Fibroblast of pulmonary artery (primary cell): ENCODE data around the gene GTF3C1.

Experiments
- DNase-seq: peaks from one replicate; pipeline ENCODE4 v3.0.0-alpha.2; 2010; ENCODE audit warnings: low read depth
- H3K4me3 ChIP-seq: replicated peaks from 2 replicates; pipeline ENCODE4 v1.5.1; 2011; ENCODE audit warnings: low read depth, mild to moderate bottlenecking, control low read depth, low read length, moderate library complexity
- TF ChIP-seq, protein P1 (sequence below): IDR thresholded peaks from 2 replicates; pipeline ENCODE4 v1.5.1; 2011; ENCODE audit warnings: mild to moderate bottlenecking, control low read depth, low read length, inconsistent platforms; ENCODE audit errors: missing control alignments

Gene GTF3C1

GRCh38 chr16:27528294-27528693 lies 21.4 kb downstream of the GTF3C1 start:
- TF ChIP-seq, protein P1, sequence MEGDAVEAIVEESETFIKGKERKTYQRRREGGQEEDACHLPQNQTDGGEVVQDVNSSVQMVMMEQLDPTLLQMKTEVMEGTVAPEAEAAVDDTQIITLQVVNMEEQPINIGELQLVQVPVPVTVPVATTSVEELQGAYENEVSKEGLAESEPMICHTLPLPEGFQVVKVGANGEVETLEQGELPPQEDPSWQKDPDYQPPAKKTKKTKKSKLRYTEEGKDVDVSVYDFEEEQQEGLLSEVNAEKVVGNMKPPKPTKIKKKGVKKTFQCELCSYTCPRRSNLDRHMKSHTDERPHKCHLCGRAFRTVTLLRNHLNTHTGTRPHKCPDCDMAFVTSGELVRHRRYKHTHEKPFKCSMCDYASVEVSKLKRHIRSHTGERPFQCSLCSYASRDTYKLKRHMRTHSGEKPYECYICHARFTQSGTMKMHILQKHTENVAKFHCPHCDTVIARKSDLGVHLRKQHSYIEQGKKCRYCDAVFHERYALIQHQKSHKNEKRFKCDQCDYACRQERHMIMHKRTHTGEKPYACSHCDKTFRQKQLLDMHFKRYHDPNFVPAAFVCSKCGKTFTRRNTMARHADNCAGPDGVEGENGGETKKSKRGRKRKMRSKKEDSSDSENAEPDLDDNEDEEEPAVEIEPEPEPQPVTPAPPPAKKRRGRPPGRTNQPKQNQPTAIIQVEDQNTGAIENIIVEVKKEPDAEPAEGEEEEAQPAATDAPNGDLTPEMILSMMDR: no peak

DNA sequence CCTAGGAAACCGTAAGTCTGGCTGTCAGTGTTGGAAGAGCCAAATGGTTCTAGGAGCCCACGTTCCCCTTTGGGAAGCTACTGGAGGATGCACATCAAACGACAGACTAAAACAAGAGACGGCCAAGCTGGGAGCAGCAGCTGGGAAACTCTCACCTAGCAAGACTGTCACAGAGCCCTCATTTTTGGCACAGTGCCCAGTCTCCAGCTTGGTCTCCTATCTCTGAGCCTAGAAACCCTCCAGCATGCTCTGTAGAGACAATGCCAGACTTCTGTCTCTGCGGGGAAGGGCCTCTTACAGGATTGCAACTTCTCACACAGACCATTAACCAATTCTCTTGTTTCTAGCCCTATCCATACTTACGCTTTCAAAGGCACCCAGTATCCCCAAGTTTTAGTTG lies 23.5 kb downstream of the GTF3C1 start:
- TF ChIP-seq, protein P1: no peak
- no peak overlapping the region for H3K4me3 ChIP-seq
- no peak for DNase-seq

More at GRCh38 chr16:27528294-27528693, 21.4 kb downstream of the GTF3C1 start:
- no peak for DNase-seq
- no peak overlapping the region for H3K4me3 ChIP-seq

GRCh38 chr16:27522173-27522707 lies 27.5 kb downstream of the GTF3C1 start:
- no peak for DNase-seq
- no peak overlapping the region for H3K4me3 ChIP-seq
- TF ChIP-seq, protein P1: no peak

GRCh38 chr16:27520982-27521673 lies 28.6 kb downstream of the GTF3C1 start:
- no peak overlapping the region for H3K4me3 ChIP-seq
- TF ChIP-seq, protein P1: no peak
- peak; percentile 91 for DNase-seq

DNA sequence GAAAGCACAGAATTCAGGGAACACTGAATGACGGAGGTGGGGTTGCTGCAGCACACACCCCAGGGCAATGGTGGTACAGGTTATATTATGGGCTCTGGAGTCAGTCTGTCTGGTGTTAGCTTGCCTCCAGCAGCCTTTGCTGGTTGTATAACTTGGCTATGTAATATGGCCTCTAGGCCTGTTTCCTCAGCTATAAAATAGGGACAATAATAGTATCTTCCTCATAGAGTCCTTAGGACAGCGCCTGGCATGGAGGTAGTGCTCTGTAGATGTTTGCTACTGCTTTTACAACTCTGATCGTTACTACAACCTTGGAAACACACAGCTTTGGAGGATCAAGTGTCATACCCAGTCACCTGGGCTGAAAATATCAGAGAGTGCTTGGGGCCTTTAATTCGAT lies 31.5 kb downstream of the GTF3C1 start:
- H3K4me3 ChIP-seq: no peak overlapping the region
- DNase-seq: no peak
- TF ChIP-seq, protein P1: no peak

- H3K4me3 ChIP-seq: no peak overlapping the region
- TF ChIP-seq, protein P1: no peak
- DNase-seq: no peak
Observed at GRCh38 chr16:27517664-27518063, 32.0 kb downstream of the GTF3C1 start.

DNA sequence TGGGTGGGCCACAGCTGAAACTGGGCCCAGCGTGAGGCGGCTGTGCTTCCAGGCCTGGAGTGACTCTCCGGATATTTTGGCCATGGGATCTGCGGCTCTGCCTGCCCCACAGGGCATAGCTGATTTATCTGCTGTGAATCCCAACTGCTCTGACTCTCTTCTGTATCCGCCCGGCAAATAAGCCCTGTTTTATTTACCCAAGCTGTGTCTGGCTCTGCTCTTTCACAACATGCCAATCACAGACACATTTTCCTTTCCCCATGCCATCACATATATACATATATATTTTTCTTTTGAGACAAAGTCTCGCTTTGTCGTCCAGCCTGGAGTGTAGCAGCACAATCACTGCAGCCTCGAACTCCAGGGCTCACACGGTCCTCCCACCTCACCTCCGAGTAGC lies 33.3 kb downstream of the GTF3C1 start:
- TF ChIP-seq, protein P1: no peak
- no peak overlapping the region for H3K4me3 ChIP-seq
- no peak for DNase-seq
